Kidney (tissue), 14 donors: ENCODE measurements around the gene AZU1. TPM values are rescaled to one million over a fixed set of nuclear protein-coding genes. Genes with fewer than 3 reads are reported as not detected.

Experiments used
- DNase-seq, 5 donors: peaks; one replicate each; pipeline ENCODE4 v3.0.0-alpha.2; 2013 to 2020
- FAIRE-seq: peaks from 2 replicates; lab custom pipeline; 2012; peaks lifted over from hg19 to GRCh38; lab: Jason Lieb, UNC
- H3K27ac ChIP-seq, 2 donors: one replicate each; pipeline ENCODE4 v1.7.0; 2013; ENCODE audit warnings: low read depth in 2 of 2, low read length in 2 of 2, inconsistent platforms in 1 of 2
- H3K27me3 ChIP-seq: one replicate; pipeline ENCODE4 v1.7.1; 2013; ENCODE audit warnings: low read length, inconsistent platforms; ENCODE audit not compliant: control insufficient read depth, insufficient read depth
- H3K36me3 ChIP-seq, 3 donors: one replicate each; pipeline versions ENCODE4 v1.7.0 to v1.7.1; 2013; ENCODE audit warnings: low read length in 3 of 3, control low read depth in 1 of 3, inconsistent platforms in 1 of 3; ENCODE audit not compliant: insufficient read depth in 3 of 3, control insufficient read depth in 2 of 3
- H3K4me1 ChIP-seq, 3 donors: one replicate each; pipeline versions ENCODE4 v1.7.0 to v1.7.1; 2013; ENCODE audit warnings: low read length in 3 of 3, inconsistent platforms in 1 of 3, low read depth in 1 of 3; ENCODE audit not compliant: control insufficient read depth in 2 of 3, insufficient read depth in 2 of 3
- H3K4me3 ChIP-seq, 3 donors: one replicate each; pipeline versions ENCODE4 v1.7.0 to v1.8.1; 2013; ENCODE audit warnings: low read length in 3 of 3, control low read depth in 1 of 3, inconsistent platforms in 1 of 3
- H3K9ac ChIP-seq, 3 donors: one replicate each; pipeline versions ENCODE4 v1.7.0 to v1.7.1; 2013; ENCODE audit warnings: low read length in 3 of 3, control low read depth in 1 of 3, inconsistent platforms in 1 of 3
- H3K9me3 ChIP-seq, 3 donors: one replicate each; pipeline versions ENCODE4 v1.7.0 to v1.7.1; 2013; ENCODE audit warnings: low read length in 3 of 3, control low read depth in 1 of 3, inconsistent platforms in 1 of 3; ENCODE audit not compliant: control insufficient read depth in 2 of 3, insufficient read depth in 1 of 3
- CTCF ChIP-seq: IDR thresholded peaks from 3 replicates; pipeline ENCODE4 v1.5.1; 2012; ENCODE audit warnings: mild to moderate bottlenecking, moderate library complexity, borderline replicate concordance; ENCODE audit not compliant: insufficient read depth; ENCODE audit errors: extremely low read depth
- intact Hi-C: fragments of 100-400 bp; cut with DNase I; formaldehyde crosslinking; loops from one replicate; pipeline ENCODE4 v1.11.1; 2022
- polyA plus RNA-seq: library from polyadenylated mRNA; stranded (reverse); fragments of 350-450 nt; fragmentation: Illumina TruSeq; extraction: RNeasy Lipid Tissue Mini Kit (QIAGEN cat#74804); gene quantifications from one replicate; pipeline ENCODE4 v1.2.3, GENCODE V29; 2014; ENCODE audit warnings: low read depth, low replicate concordance; ENCODE audit not compliant: insufficient read depth
- total RNA-seq: library from RNA; stranded (reverse); fragmentation: NEBNext Ultra II Directional; extraction: Animal tissue kit (Norgen Biotek cat#: 25700); gene quantifications from one replicate; pipeline ENCODE4 v1.2.1, GENCODE V29; 2021
- donor health status: control.
- donor health status: control.
- donor health status: control.
- donor health status: control.
- donor health status: control.
- donor health status: DM: yes; HTN: yes; CAD: no.
- donor health status: Normal renal cell carcinoma (clear cell type).

AZU1 gene
- total and polyA plus RNA-seq, 2 donors from 2014 or later, result 0.50 TPM; not detected in 1

DNA sequence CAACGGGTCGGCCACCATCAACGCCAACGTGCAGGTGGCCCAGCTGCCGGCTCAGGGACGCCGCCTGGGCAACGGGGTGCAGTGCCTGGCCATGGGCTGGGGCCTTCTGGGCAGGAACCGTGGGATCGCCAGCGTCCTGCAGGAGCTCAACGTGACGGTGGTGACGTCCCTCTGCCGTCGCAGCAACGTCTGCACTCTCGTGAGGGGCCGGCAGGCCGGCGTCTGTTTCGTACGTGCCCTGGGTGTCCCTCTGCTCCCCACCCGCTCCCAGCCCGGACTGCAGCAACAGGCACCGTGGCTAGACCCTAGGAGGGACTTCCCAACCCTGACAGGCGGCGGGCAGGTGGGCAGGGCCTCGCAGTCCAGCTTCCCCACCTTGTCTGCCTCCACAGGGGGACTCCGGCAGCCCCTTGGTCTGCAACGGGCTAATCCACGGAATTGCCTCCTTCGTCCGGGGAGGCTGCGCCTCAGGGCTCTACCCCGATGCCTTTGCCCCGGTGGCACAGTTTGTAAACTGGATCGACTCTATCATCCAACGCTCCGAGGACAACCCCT is 28.0 kb downstream of the AZU1 start:
- peaks cover 0 to 5% (median 0%) of the 10 kb centered on the region in 3 donors for H3K4me1 ChIP-seq
- no peak overlapping the region for H3K9ac ChIP-seq
- intact Hi-C loops, result no loop called here
- H3K9me3 ChIP-seq, result no peaks in the 10 kb centered on the region
- no peak for TF ChIP-seq CTCF
- H3K27ac ChIP-seq, result no peak overlapping the region
- H3K27me3 ChIP-seq, result no peaks in the 10 kb centered on the region
- H3K36me3 ChIP-seq, result no peaks in the 10 kb centered on the region
- DNase-seq, result peak in 1 of 5 donors; percentile 63
- FAIRE-seq, result no peak
- H3K4me3 ChIP-seq, result no peak overlapping the region

DNA sequence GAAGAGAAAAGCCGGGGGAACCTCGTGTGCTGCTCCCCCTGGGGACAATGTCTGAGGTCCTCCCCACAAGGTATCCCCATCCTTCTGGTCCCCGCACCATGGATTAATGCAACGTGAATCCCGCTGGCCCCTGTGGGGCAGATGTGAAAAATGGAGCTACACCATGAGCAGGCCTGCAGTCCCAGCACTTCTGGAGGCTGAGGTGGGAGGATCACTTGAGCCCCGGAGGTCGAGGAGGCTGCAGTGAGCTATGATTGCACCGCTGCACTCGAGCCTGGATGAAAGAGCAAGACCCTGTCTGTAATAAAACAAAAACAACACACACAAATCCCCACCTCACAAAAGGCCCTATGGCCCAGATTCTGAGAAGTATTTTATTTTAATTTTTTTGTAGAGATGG is 30.6 kb downstream of the AZU1 start:
- FAIRE-seq, result no peak
- H3K4me3 ChIP-seq, result no peak overlapping the region
- no peaks in the 10 kb centered on the region for H3K36me3 ChIP-seq
- TF ChIP-seq CTCF, result no peak
- H3K4me1 ChIP-seq, result peaks cover 0 to 5% (median 0%) of the 10 kb centered on the region in 3 donors
- H3K27me3 ChIP-seq, result no peaks in the 10 kb centered on the region
- no peaks in the 10 kb centered on the region for H3K9me3 ChIP-seq
- intact Hi-C loops, result no loop called here
- no peak overlapping the region for H3K27ac ChIP-seq
- no peak overlapping the region for H3K9ac ChIP-seq
- no peak for DNase-seq

GRCh38 chr19:858868-859843 is 31.5 kb downstream of the AZU1 start, which contains the start of gene CFD:
Gene CFD, plus strand, starts transcription at chr19:859664. Its CDS starts 26 bp downstream, at chr19:859690.
- Histone ChIP-seq H3K27me3 (no peaks in the 10 kb centered on the region), H3K36me3 (no peaks in the 10 kb centered on the region), H3K27ac (no peak within 1 kb of the TSS), H3K9me3 (no peaks in the 10 kb centered on the region), H3K4me3 (no peak within 1 kb of the TSS), H3K4me1 (peaks cover 0 to 9% (median 0%) of the 10 kb centered on the region in 3 donors), H3K9ac (no peak within 1 kb of the TSS)
- intact Hi-C loops, result no loop called here
- TF ChIP-seq CTCF, result no peak
- FAIRE-seq, result no peak
- peak in 2 of 5 donors; percentile 64 to 87 for DNase-seq
